NT2/D1 (cell line): Measurements from ENCODE around the gene LYPLAL1.

Experiments
- SUZ12 ChIP-seq: IDR thresholded peaks from 2 replicates; pipeline ENCODE4 v1.6.1; 2011; ENCODE audit not compliant: insufficient read length, insufficient read depth; ENCODE audit errors: extremely low read depth
- YY1 ChIP-seq: IDR thresholded peaks from 2 replicates; pipeline ENCODE4 v1.6.1; 2011; ENCODE audit not compliant: insufficient read length, insufficient read depth
- ZNF274 ChIP-seq: IDR thresholded peaks from 2 replicates; pipeline ENCODE4 v1.6.1; 2011; ENCODE audit warnings: mild to moderate bottlenecking, low read depth, low read length

DNA sequence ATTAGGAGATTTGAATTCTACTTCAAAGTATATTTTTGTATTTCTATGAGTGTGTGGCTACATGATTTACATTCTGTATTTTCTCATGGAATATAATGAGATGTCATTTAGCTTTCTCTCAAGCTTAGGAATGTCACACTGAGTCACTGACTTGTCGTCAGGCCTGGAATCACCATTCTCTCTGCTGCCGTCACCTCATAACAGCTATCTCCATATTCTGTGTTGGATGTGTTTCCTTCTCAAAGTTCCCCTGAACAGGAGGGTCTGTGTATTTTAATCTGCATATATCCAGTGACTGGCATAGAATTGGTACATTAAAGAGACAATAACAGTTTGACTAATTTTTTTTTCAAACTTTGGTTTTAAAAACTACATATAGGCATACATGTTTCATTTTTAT lies 35.9 kb downstream of the LYPLAL1 start:
- TF ChIP-seq SUZ12 (no peak), ZNF274 (no peak), YY1 (no peak)
